ENCODE data around the gene PAIP2.

The PAIP2 gene

DNA sequence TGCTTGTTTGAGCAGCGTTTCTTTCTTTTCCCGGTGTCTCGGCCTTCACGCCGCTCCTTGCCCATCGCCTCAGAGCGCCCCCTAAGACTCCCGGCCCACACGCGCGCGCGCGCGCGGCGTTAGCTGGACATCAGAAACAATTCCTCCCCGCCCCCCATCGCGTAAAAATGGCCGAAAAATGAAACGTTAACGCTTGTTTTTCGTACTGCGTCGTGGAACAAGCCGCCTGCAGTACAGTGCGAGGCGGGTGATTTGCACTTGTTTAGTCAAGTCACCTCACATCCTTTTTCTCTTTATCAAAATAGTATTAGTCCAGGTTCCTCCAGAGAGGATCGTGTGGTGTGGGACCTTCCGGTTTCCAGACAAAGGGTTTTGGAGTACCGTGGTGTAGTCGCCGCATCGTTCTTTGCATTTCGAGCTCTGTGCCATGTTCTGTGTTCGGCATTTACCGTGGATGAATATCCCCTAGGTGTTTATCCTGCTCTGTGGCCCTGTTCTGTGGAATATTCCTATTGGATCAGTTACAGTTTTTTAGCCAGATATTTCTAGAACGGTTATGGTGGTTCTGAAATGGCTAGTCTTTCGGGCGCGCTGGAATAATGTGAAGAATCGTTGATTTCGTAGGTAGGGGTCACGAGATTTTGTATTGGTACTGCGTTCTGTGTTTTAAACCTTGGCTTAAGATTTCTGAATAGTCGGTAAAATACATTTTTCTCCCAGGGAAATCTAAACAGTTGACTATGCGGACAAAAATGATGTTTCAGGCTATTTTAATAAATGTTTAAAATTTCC, 47.1 kb upstream of the PAIP2 start:
- Histone ChIP-seq H3K4me2 (ENCODE audit: low read length) (peak overlapping the region; percentile 68), H4K20me1 (ENCODE audit: insufficient read depth, low read length) (no peaks in the 10 kb centered on the region; the same call in 1 of the 2 replicates), H2AFZ (ENCODE audit: low read length) (no peak overlapping the region), H3K4me3 (ENCODE audit: low read depth, low read length, poor library complexity, severe bottlenecking) (peak overlapping the region; percentile 97), H3K79me2 (ENCODE audit: insufficient read depth, low read length) (peaks cover 57% of the 10 kb centered on the region), H3K9me2 (ENCODE audit: low read depth, low read length) (no peaks in the 10 kb centered on the region), H3F3A (ENCODE audit: insufficient read depth, low read length) (no peaks in the 10 kb centered on the region), H3K27ac (ENCODE audit: low read depth, low read length, poor library complexity, severe bottlenecking) (peak overlapping the region; percentile 91), H3K27me3 (ENCODE audit: insufficient read depth, low read length) (no peaks in the 10 kb centered on the region), H3K36me3 (ENCODE audit: insufficient read depth, low read length) (peaks cover 19% of the 10 kb centered on the region), H3K9me3 (ENCODE audit: low read length) (no peaks in the 10 kb centered on the region), H3K4me1 (ENCODE audit: insufficient read depth, low read length, severe bottlenecking) (peaks cover 46% of the 10 kb centered on the region), H3K9ac (ENCODE audit: low read length) (peak overlapping the region; percentile 97)
- TF ChIP-seq, protein P1, sequence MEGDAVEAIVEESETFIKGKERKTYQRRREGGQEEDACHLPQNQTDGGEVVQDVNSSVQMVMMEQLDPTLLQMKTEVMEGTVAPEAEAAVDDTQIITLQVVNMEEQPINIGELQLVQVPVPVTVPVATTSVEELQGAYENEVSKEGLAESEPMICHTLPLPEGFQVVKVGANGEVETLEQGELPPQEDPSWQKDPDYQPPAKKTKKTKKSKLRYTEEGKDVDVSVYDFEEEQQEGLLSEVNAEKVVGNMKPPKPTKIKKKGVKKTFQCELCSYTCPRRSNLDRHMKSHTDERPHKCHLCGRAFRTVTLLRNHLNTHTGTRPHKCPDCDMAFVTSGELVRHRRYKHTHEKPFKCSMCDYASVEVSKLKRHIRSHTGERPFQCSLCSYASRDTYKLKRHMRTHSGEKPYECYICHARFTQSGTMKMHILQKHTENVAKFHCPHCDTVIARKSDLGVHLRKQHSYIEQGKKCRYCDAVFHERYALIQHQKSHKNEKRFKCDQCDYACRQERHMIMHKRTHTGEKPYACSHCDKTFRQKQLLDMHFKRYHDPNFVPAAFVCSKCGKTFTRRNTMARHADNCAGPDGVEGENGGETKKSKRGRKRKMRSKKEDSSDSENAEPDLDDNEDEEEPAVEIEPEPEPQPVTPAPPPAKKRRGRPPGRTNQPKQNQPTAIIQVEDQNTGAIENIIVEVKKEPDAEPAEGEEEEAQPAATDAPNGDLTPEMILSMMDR (IDR thresholded peaks at IDR 0.05; ENCODE audit: low read length), result peak; percentile 39
- TF ChIP-seq EZH2 (IDR thresholded peaks at IDR 0.05; ENCODE audit: borderline replicate concordance, low read length), result no peak

DNA sequence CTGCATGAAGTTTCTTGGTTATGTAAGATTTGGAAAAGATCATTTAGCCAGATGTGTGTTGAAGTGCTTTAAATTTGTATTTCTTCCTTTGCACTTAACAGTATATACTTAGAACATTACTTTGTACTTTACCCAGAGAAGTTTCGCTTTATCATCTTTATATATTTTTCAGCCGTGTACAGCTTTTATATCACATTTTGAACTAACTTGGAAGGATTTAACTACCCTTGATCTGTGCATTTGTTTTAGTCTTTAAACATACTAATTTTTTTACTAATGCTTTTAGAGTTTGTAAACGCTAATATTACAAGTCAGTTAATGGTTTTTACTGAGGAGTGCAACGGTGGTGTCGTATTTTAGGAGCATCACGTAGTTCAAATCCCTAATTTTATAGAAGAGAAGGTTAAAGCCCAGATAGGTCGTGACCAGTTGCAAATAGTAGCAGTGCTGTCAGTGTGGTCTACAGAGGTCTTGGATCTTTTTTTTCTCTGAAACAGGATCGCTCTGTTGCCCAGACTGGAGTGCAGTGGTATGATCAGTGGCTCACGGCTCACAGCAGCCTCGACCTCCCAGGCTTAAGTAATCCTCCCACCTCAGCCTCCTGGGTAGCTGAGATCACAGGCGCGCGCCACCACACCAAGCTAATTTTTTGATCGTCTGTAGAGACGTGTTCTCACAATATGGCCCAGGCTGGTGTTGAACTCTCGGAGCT, 46.2 kb upstream of the PAIP2 start:
- Histone ChIP-seq H3K79me2 (ENCODE audit: insufficient read depth, low read length) (peaks cover 66% of the 10 kb centered on the region), H3K27me3 (ENCODE audit: insufficient read depth, low read length) (no peaks in the 10 kb centered on the region), H4K20me1 (ENCODE audit: insufficient read depth, low read length) (no peaks in the 10 kb centered on the region; the same call in 1 of the 2 replicates), H3K36me3 (ENCODE audit: insufficient read depth, low read length) (peaks cover 19% of the 10 kb centered on the region), H3K27ac (ENCODE audit: low read depth, low read length, poor library complexity, severe bottlenecking) (peak overlapping the region; percentile 13), H3K9me2 (ENCODE audit: low read depth, low read length) (no peaks in the 10 kb centered on the region), H3K4me3 (ENCODE audit: low read depth, low read length, poor library complexity, severe bottlenecking) (peak overlapping the region; percentile 97), H3K4me2 (ENCODE audit: low read length) (peak overlapping the region; percentile 68), H3F3A (ENCODE audit: insufficient read depth, low read length) (no peaks in the 10 kb centered on the region), H3K9ac (ENCODE audit: low read length) (peak overlapping the region; percentile 97), H3K4me1 (ENCODE audit: insufficient read depth, low read length, severe bottlenecking) (peaks cover 54% of the 10 kb centered on the region), H2AFZ (ENCODE audit: low read length) (no peak overlapping the region), H3K9me3 (ENCODE audit: low read length) (no peaks in the 10 kb centered on the region)
- no peak for TF ChIP-seq EZH2 (IDR thresholded peaks at IDR 0.05; ENCODE audit: borderline replicate concordance, low read length)
- TF ChIP-seq, protein P1 (IDR thresholded peaks at IDR 0.05; ENCODE audit: low read length), result no peak

DNA sequence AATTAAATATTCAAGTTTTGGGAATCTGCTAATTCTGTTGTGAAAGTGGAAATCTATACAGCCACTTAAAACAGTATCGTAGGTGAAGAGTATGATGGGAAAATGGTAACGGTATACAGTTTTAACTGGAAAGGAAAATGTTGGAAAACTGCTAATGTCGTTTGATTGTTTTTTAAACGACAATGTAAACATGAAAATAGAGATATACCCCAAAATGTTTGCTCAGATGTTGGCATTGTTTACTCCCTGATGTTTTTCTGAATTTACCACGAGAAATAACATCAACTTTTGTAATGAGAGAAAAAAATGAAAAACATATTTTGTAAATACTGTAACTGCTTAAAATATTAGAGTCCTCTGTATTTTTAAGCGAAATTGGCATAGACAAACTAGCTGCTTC, 45.5 kb upstream of the PAIP2 start:
- Histone ChIP-seq H4K20me1 (ENCODE audit: insufficient read depth, low read length) (no peaks in the 10 kb centered on the region; the same call in 1 of the 2 replicates), H3K4me3 (ENCODE audit: low read depth, low read length, poor library complexity, severe bottlenecking) (peak overlapping the region; percentile 97), H3K79me2 (ENCODE audit: insufficient read depth, low read length) (peaks cover 73% of the 10 kb centered on the region), H3K4me2 (ENCODE audit: low read length) (peak overlapping the region; percentile 68), H2AFZ (ENCODE audit: low read length) (no peak overlapping the region), H3K9ac (ENCODE audit: low read length) (peak overlapping the region; percentile 28; the same call in 1 of the 2 replicates), H3F3A (ENCODE audit: insufficient read depth, low read length) (no peaks in the 10 kb centered on the region), H3K9me3 (ENCODE audit: low read length) (no peaks in the 10 kb centered on the region), H3K36me3 (ENCODE audit: insufficient read depth, low read length) (peaks cover 19% of the 10 kb centered on the region), H3K27ac (ENCODE audit: low read depth, low read length, poor library complexity, severe bottlenecking) (no peak overlapping the region), H3K27me3 (ENCODE audit: insufficient read depth, low read length) (no peaks in the 10 kb centered on the region), H3K4me1 (ENCODE audit: insufficient read depth, low read length, severe bottlenecking) (peaks cover 56% of the 10 kb centered on the region), H3K9me2 (ENCODE audit: low read depth, low read length) (no peaks in the 10 kb centered on the region)
- TF ChIP-seq, protein P1 (IDR thresholded peaks at IDR 0.05; ENCODE audit: low read length), result no peak
